AG09319 (cell line): ENCODE results near the gene FAM81A.

Experiments used
- DNase-seq: peaks from one replicate; pipeline ENCODE4 v3.0.0-alpha.2; 2010; ENCODE audit warnings: low read depth; ENCODE audit errors: extremely low read depth
- CTCF ChIP-seq: IDR thresholded peaks from 2 replicates; pipeline ENCODE4 v1.5.1; 2011; ENCODE audit warnings: low read depth, mild to moderate bottlenecking, inconsistent platforms, low read length, moderate library complexity

Gene FAM81A

DNA sequence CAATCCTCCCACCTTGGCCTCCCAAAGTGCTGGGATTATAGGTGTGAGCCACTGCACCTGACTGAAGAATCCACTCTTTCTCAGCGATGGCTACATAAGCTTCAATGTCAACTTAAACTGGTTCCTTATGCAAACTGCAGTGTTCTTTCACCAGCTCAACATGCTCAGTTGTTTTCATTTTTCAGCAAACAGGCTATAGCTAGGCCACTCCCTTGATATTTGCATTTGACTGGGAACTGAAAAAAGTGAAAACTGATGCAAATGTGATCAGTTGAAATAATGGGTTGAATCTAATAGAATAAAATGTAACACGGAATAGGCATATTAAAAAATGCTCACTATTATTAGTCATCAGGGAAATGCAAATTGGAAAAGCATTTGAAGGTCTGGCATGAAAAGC lies 99.4 kb downstream of the FAM81A start:
- DNase-seq = no peak

GRCh38 chr15:59538494-59538893 lies 100.5 kb downstream of the FAM81A start:
- no peak for DNase-seq

More for the DNA sequence above, 99.4 kb downstream of the FAM81A start:
- no peak for TF ChIP-seq CTCF

DNA sequence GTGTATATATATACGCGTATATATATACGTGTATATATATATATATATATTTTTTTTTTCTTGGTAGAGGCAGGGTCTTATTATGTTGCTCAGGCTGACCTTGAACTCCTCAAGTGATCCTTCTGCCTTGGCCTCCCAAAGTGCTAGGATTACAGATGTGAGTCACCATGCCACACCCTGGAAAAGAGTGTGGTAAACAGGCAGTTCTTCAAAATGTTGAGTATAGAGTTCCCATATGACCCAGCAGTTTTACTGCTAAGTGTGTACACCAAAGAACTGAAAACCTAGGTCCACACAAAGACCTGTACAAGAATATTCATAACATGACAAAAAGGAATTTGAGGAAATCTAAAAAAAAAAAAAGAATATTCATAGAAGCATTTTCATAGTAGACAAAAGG lies 101.8 kb downstream of the FAM81A start:
- TF ChIP-seq CTCF = no peak
- no peak for DNase-seq

More at GRCh38 chr15:59538494-59538893, 100.5 kb downstream of the FAM81A start:
- no peak for TF ChIP-seq CTCF

DNA sequence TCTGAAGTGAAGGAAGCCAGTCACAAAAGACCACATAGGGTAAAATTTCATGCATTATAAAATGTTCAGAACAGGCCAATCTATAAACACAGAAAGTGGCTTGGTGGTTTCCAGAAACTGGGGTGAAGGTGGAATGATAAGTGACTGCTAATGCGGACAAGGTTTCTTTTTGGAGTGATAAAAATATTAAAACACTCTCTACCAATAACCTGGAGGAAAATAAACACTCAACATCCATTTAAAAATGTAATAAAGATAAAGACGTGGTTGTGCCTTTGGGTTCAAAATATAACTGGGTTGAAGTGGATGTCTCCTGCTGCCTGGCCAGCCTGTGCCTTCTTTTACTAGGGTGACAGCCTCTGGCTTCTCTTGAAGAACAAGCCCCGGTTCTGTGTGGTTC lies 102.7 kb downstream of the FAM81A start:
- no peak for TF ChIP-seq CTCF

GRCh38 chr15:59541750-59542149 lies 103.8 kb downstream of the FAM81A start:
- no peak for TF ChIP-seq CTCF
- DNase-seq = no peak

More for the DNA sequence above, 102.7 kb downstream of the FAM81A start:
- DNase-seq = no peak

DNA sequence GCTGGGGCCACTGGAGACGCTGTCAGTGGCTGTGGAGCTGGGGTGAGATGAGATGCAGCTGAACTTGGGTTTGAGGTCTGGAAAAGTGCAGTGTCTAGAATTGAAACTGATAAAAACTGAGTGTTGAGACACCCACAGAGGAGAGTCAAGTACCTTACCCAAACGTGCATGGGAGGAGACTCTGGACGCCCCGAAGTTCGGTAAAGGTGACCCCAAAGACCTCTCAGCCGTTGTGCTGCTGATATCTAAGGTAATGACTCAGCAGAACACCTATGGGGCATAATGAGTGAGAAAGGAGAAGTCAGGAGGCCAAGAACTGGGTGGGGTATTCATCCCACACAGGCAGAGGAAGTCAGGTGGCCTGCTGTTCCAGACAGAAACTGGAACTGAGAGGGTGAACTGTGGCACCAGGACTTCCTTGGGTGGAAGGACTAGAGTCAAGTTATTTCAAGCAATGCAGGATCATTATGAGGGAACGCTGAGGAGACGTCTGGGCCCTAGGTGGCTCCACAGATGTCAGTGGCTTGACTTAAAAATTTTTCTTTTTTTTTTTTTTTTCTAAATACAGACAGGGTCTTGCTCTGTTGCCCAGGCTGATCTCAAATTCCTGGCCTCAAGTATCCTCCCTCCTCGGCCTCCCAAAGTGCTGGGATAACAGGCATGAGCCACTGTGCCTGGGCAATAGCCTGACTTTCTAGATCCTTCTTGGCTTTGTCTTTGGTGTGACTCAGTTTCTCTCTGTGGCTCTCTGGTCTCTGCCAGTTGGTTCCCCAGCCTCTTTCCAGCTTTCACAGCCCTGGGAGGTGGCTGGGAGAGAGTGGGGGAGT lies 105.9 kb downstream of the FAM81A start:
- TF ChIP-seq CTCF = no peak
- no peak for DNase-seq

GRCh38 chr15:59545573-59545972 lies 107.6 kb downstream of the FAM81A start:
- no peak for TF ChIP-seq CTCF

More at GRCh38 chr15:59545573-59545972, 107.6 kb downstream of the FAM81A start:
- no peak for DNase-seq
